ENCODE results near the gene LRRTM2. TPM values are rescaled to one million over a fixed set of nuclear protein-coding genes. Genes with fewer than 3 reads are reported as not detected.
A peak's percentile ranks its signal among the peaks of the same experiment; 100 is the strongest.

Gene LRRTM2
- total RNA-seq, 1 experiment from 2014 or later = not detected

DNA sequence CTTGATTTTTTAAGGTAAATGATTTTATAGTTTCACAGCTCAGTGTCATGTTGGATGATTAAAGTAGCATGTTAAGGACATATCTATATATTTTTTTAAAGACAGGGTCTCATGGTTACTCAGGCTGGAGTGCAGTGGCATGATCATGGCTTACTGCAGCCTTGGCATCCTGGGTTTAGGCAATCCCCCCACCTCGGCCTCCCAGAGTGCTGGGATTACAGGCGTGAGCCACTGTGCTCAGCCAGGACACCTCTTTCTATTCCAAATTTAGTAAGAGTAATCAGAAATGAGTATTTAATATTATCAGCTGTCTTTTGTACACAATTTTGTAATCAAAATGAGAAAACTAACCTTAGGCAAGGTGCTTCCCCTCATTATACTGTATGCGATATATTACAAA is 38.6 kb upstream of the LRRTM2 start:
- DNase-seq (ENCODE audit: low spot score) (no peak), ATAC-seq (no peak)
- H3K4me3 Mint-ChIP-seq = no peak overlapping the region
- CTCF ChIA-PET = no interaction called here
- POLR2A ChIA-PET = no interaction called here
- H3K9me3 Mint-ChIP-seq = no peaks in the 10 kb centered on the region
- peaks cover 4% of the 10 kb centered on the region; the same call in 1 of the 2 replicates for H3K4me1 Mint-ChIP-seq
- peaks cover 18% of the 10 kb centered on the region for H3K36me3 Mint-ChIP-seq
- no peaks in the 10 kb centered on the region for H3K27me3 Mint-ChIP-seq (ENCODE audit: low read depth)
- H3K27ac Mint-ChIP-seq = no peak overlapping the region
- TF ChIP-seq GRHL2 (CRISPR knock-in tag; IDR thresholded peaks at IDR 0.05; ENCODE audit: insufficient replicate concordance, severe bottlenecking) = no peak
- TF ChIP-seq TCF7 (CRISPR knock-in tag; IDR thresholded peaks at IDR 0.05; ENCODE audit: low read depth) = no peak
- TF ChIP-seq HMGA2 (CRISPR knock-in tag; IDR thresholded peaks at IDR 0.05) = no peak
- TF ChIP-seq JUN (CRISPR knock-in tag; IDR thresholded peaks at IDR 0.05) = no peak
- TF ChIP-seq, protein P1, sequence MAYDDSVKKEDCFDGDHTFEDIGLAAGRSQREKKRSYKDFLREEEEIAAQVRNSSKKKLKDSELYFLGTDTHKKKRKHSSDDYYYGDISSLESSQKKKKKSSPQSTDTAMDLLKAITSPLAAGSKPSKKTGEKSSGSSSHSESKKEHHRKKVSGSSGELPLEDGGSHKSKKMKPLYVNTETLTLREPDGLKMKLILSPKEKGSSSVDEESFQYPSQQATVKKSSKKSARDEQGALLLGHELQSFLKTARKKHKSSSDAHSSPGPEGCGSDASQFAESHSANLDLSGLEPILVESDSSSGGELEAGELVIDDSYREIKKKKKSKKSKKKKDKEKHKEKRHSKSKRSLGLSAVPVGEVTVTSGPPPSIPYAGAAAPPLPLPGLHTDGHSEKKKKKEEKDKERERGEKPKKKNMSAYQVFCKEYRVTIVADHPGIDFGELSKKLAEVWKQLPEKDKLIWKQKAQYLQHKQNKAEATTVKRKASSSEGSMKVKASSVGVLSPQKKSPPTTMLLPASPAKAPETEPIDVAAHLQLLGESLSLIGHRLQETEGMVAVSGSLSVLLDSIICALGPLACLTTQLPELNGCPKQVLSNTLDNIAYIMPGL (CRISPR knock-in tag; IDR thresholded peaks at IDR 0.05) = no peak
- TF ChIP-seq TEAD4 (CRISPR knock-in tag; IDR thresholded peaks at IDR 0.05) = no peak
- TF ChIP-seq, protein P2, sequence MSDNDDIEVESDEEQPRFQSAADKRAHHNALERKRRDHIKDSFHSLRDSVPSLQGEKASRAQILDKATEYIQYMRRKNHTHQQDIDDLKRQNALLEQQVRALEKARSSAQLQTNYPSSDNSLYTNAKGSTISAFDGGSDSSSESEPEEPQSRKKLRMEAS (CRISPR knock-in tag; IDR thresholded peaks at IDR 0.05) = no peak
- no peak for TF ChIP-seq PRRX2 (CRISPR knock-in tag; IDR thresholded peaks at IDR 0.05)
- no peak for TF ChIP-seq NFYB (CRISPR knock-in tag; conservative IDR thresholded peaks at IDR 0.05; ENCODE audit: low read depth)
- no peak for TF ChIP-seq ATF1 (CRISPR knock-in tag; IDR thresholded peaks at IDR 0.05)
- no peak for TF ChIP-seq NR3C1 (CRISPR knock-in tag; conservative IDR thresholded peaks at IDR 0.05; ENCODE audit: low read depth)
- TF ChIP-seq, protein P3, sequence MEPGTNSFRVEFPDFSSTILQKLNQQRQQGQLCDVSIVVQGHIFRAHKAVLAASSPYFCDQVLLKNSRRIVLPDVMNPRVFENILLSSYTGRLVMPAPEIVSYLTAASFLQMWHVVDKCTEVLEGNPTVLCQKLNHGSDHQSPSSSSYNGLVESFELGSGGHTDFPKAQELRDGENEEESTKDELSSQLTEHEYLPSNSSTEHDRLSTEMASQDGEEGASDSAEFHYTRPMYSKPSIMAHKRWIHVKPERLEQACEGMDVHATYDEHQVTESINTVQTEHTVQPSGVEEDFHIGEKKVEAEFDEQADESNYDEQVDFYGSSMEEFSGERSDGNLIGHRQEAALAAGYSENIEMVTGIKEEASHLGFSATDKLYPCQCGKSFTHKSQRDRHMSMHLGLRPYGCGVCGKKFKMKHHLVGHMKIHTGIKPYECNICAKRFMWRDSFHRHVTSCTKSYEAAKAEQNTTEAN (CRISPR knock-in tag; IDR thresholded peaks at IDR 0.05) = no peak
- TF ChIP-seq, protein P4, sequence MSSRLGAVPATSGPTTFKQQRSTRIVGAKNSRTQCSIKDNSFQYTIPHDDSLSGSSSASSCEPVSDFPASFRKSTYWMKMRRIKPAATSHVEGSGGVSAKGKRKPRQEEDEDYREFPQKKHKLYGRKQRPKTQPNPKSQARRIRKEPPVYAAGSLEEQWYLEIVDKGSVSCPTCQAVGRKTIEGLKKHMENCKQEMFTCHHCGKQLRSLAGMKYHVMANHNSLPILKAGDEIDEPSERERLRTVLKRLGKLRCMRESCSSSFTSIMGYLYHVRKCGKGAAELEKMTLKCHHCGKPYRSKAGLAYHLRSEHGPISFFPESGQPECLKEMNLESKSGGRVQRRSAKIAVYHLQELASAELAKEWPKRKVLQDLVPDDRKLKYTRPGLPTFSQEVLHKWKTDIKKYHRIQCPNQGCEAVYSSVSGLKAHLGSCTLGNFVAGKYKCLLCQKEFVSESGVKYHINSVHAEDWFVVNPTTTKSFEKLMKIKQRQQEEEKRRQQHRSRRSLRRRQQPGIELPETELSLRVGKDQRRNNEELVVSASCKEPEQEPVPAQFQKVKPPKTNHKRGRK (CRISPR knock-in tag; IDR thresholded peaks at IDR 0.05; ENCODE audit: borderline replicate concordance) = no peak
- no peak for TF ChIP-seq ZNF317 (CRISPR knock-in tag; IDR thresholded peaks at IDR 0.05; ENCODE audit: borderline replicate concordance, low read depth)
- TF ChIP-seq CREM (CRISPR knock-in tag; IDR thresholded peaks at IDR 0.05) = no peak
- no peak for TF ChIP-seq ZNF219 (CRISPR knock-in tag; IDR thresholded peaks at IDR 0.05; ENCODE audit: borderline replicate concordance)
- TF ChIP-seq MYBL2 (CRISPR knock-in tag; IDR thresholded peaks at IDR 0.05) = no peak
- no peak for TF ChIP-seq ZNF121 (CRISPR knock-in tag; IDR thresholded peaks at IDR 0.05)

DNA sequence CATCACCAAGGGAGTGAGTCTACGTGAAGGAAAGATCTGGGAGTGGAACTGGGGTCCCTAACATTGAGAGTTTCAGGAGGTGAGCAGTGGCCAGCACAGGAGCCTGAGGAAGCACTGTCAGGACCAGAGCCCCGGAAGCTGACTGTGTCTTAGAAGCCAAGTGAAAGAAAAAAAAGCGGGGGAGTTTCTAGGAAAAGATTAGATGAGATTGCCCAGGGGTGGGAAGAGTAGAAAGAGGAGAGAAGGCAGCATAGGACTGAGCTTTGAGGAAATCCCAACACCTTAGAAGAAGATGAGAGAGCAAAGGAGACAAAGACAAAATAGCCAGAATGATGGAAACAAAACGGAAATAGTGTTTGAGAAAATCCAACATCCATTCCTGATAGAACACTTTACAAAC is 37.0 kb upstream of the LRRTM2 start:
- Mint-ChIP-seq H3K27ac (peak overlapping the region; percentile 16), H3K4me3 (no peak overlapping the region), H3K9me3 (no peaks in the 10 kb centered on the region), H3K4me1 (peaks cover 6% of the 10 kb centered on the region; the same call in 1 of the 2 replicates), H3K27me3 (ENCODE audit: low read depth) (no peaks in the 10 kb centered on the region), H3K36me3 (peaks cover 24% of the 10 kb centered on the region)
- ATAC-seq (no peak), DNase-seq (ENCODE audit: low spot score) (no peak)
- CTCF ChIA-PET = interaction anchor here (1.3 kb wide), 1 partner anchor 21 kb away, joined by 3 read pairs; no protein-coding TSS in a partner anchor
- POLR2A ChIA-PET = no interaction called here
- TF ChIP-seq, protein P5, sequence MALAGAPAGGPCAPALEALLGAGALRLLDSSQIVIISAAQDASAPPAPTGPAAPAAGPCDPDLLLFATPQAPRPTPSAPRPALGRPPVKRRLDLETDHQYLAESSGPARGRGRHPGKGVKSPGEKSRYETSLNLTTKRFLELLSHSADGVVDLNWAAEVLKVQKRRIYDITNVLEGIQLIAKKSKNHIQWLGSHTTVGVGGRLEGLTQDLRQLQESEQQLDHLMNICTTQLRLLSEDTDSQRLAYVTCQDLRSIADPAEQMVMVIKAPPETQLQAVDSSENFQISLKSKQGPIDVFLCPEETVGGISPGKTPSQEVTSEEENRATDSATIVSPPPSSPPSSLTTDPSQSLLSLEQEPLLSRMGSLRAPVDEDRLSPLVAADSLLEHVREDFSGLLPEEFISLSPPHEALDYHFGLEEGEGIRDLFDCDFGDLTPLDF (CRISPR knock-in tag; IDR thresholded peaks at IDR 0.05) = no peak
